Gastrocnemius medialis (tissue), 4 donors: ENCODE measurements around the gene SH3RF1. TPM values are rescaled to one million over a fixed set of nuclear protein-coding genes. Genes with fewer than 3 reads are reported as not detected.

Experiments used
- ATAC-seq, 2 donors: fragments of 150-250 bp; one replicate each; pipeline ENCODE4 v1.9.1; 2016
- DNase-seq, 2 donors: peaks; one replicate each; pipeline ENCODE4 v3.0.0-alpha.2; 2019
- H3K27ac ChIP-seq, 4 donors: fragments of 200-600 bp; sonication (generic); 1 replicate in 1 of 4; 2 replicates in 3 of 4; pipeline ENCODE4 v1.5.1; 2016 to 2018; ENCODE audit warnings: mild to moderate bottlenecking in 2 of 4, moderate library complexity in 1 of 4
- H3K27me3 ChIP-seq, 3 donors: fragments of 200-600 bp; sonication (generic) in 2 of 3; 1 replicate in 1 of 3; 2 replicates in 2 of 3; pipeline versions ENCODE4 v1.5.1 to v1.6.0; 2016 to 2019; ENCODE audit warnings: mild to moderate bottlenecking in 1 of 3, moderate library complexity in 1 of 3
- H3K36me3 ChIP-seq, 2 donors: fragments of 200-600 bp; sonication (generic) in 1 of 2; one replicate each; pipeline ENCODE4 v1.5.1; 2017 to 2018
- H3K4me1 ChIP-seq, 2 donors: fragments of 200-600 bp; sonication (generic) in 1 of 2; one replicate each; pipeline ENCODE4 v1.5.1; 2016 to 2017; ENCODE audit warnings: mild to moderate bottlenecking in 2 of 2
- H3K4me3 ChIP-seq, 4 donors: fragments of 200-600 bp; sonication (generic) in 3 of 4; 1 replicate in 1 of 4; 2 replicates in 3 of 4; pipeline ENCODE4 v1.5.1; 2016 to 2019; ENCODE audit warnings: mild to moderate bottlenecking in 2 of 4
- H3K9me3 ChIP-seq, 3 donors: fragments of 200-600 bp; sonication (generic) in 2 of 3; 1 replicate in 1 of 3; 2 replicates in 2 of 3; pipeline ENCODE4 v1.5.1; 2016 to 2019
- CTCF ChIP-seq, 5 experiments: fragments of 450-650 bp in 3 of 5; fragments of 200-600 bp in 2 of 5; sonication (generic) in 2 of 5; IDR thresholded peaks in 4 of 5; conservative IDR thresholded peaks in 1 of 5; 1 replicate in 4 of 5; 2 replicates in 1 of 5; pipeline ENCODE4 v1.5.1; 2016 to 2019; ENCODE audit warnings: antibody characterized with exemption in 5 of 5, mild to moderate bottlenecking in 3 of 5, moderate library complexity in 3 of 5
- POLR2A ChIP-seq, 2 donors: fragments of 450-650 bp; IDR thresholded peaks; one replicate each; pipeline ENCODE4 v1.6.1; 2017; ENCODE audit warnings: antibody characterized with exemption in 2 of 2, mild to moderate bottlenecking in 2 of 2, moderate library complexity in 2 of 2
- in situ Hi-C, 4 donors: fragments of 200-750 bp; cut with MboI; loops; one replicate each; pipeline versions ENCODE4 v1.15.0 to v1.8.0; 2017; ENCODE audit warnings: low sequenced_read_pairs in 4 of 4
- intact Hi-C: fragments of 100-400 bp; cut with DNase I; formaldehyde crosslinking; loops from one replicate; pipeline ENCODE4 v1.15.1; 2023; ENCODE audit warnings: low total_unique reads
- total RNA-seq, 4 donors: library from RNA; depleted of rRNA; stranded (reverse); fragments of >200 nt; gene quantifications; one replicate each; pipeline versions ENCODE4 v1.1.0 to v1.2.3, GENCODE V29; 2016

Gene SH3RF1
- total RNA-seq, 4 donors from 2014 or later = 12.6 to 27.0 (median 13.4) TPM

- TF ChIP-seq CTCF (IDR thresholded peaks at IDR 0.05 in 4 of 5, conservative IDR thresholded peaks at IDR 0.05 in 1 of 5) = no peak
- TF ChIP-seq POLR2A (IDR thresholded peaks at IDR 0.05) = no peak
- Histone ChIP-seq H3K36me3 (no peaks in the 10 kb centered on the region), H3K27me3 (no peaks in the 10 kb centered on the region), H3K27ac (no peak overlapping the region), H3K4me1 (peaks cover 30 to 39% of the 10 kb centered on the region in 2 donors), H3K9me3 (no peaks in the 10 kb centered on the region), H3K4me3 (no peak overlapping the region)
- intact Hi-C loops = no loop called here
- DNase-seq = no peak
- in situ Hi-C loops = loop anchor here in 1 of 4 donors (25.0 kb wide), 1 partner anchor 239 kb away; the partner anchor contains the start of gene CBR4
- ATAC-seq = no peak
Observed at GRCh38 chr4:169251291-169252235, 19.2 kb downstream of the SH3RF1 start.

- no peak overlapping the region for H3K4me3 ChIP-seq
- DNase-seq (no peak), ATAC-seq (no peak)
- intact Hi-C loops (no loop called here), in situ Hi-C loops (loop anchor here in 1 of 4 donors (25.0 kb wide), 1 partner anchor 238 kb away; the partner anchor contains the start of gene CBR4)
- no peaks in the 10 kb centered on the region for H3K27me3 ChIP-seq
- peaks cover 35 to 40% of the 10 kb centered on the region in 2 donors for H3K4me1 ChIP-seq
- TF ChIP-seq CTCF (IDR thresholded peaks at IDR 0.05 in 4 of 5, conservative IDR thresholded peaks at IDR 0.05 in 1 of 5) (no peak), POLR2A (IDR thresholded peaks at IDR 0.05) (no peak)
- H3K9me3 ChIP-seq = no peaks in the 10 kb centered on the region
- no peaks in the 10 kb centered on the region for H3K36me3 ChIP-seq
- no peak overlapping the region for H3K27ac ChIP-seq
Observed at GRCh38 chr4:169250796-169251195, 20.0 kb downstream of the SH3RF1 start.

- no peaks in the 10 kb centered on the region for H3K9me3 ChIP-seq
- ATAC-seq (no peak), DNase-seq (no peak)
- in situ Hi-C loops (loop anchor here in 1 of 4 donors (25.0 kb wide), 1 partner anchor 238 kb away; the partner anchor contains the start of gene CBR4), intact Hi-C loops (no loop called here)
- H3K4me3 ChIP-seq = no peak overlapping the region
- peaks cover 36 to 40% of the 10 kb centered on the region in 2 donors for H3K4me1 ChIP-seq
- H3K27me3 ChIP-seq = no peaks in the 10 kb centered on the region
- TF ChIP-seq CTCF (IDR thresholded peaks at IDR 0.05 in 4 of 5, conservative IDR thresholded peaks at IDR 0.05 in 1 of 5) (no peak), POLR2A (IDR thresholded peaks at IDR 0.05) (no peak)
- H3K27ac ChIP-seq = no peak overlapping the region
- H3K36me3 ChIP-seq = no peaks in the 10 kb centered on the region
Observed at GRCh38 chr4:169249999-169250398, 20.8 kb downstream of the SH3RF1 start.

GRCh38 chr4:169249214-169249973, 21.4 kb downstream of the SH3RF1 start:
- intact Hi-C loops = no loop called here
- no peak for TF ChIP-seq POLR2A (IDR thresholded peaks at IDR 0.05)
- TF ChIP-seq CTCF (IDR thresholded peaks at IDR 0.05 in 4 of 5, conservative IDR thresholded peaks at IDR 0.05 in 1 of 5) = no peak
- DNase-seq (no peak), ATAC-seq (no peak)
- H3K36me3 ChIP-seq = no peaks in the 10 kb centered on the region
- in situ Hi-C loops = no loop called here
- no peaks in the 10 kb centered on the region for H3K27me3 ChIP-seq
- H3K4me3 ChIP-seq = no peak overlapping the region
- H3K4me1 ChIP-seq = peaks cover 35 to 37% of the 10 kb centered on the region in 2 donors
- H3K27ac ChIP-seq = no peak overlapping the region
- H3K9me3 ChIP-seq = no peaks in the 10 kb centered on the region
